H1 (cell line): Measurements from ENCODE around the gene TEX54. TPM values are rescaled to one million over a fixed set of nuclear protein-coding genes. Genes with fewer than 3 reads are reported as not detected.

ENCODE experiments used
- CTCF ChIA-PET: fragments of 300-600 bp; sonication (Branson Sonifier 250); formaldehyde crosslinking; loops from one replicate; lab custom pipeline; 2021; ENCODE audit not compliant: partially characterized antibody; lab: Charles Lee
- POLR2A ChIA-PET: fragments of 300-600 bp; sonication (Branson Sonifier 250); formaldehyde crosslinking; loops from one replicate; lab custom pipeline; 2021; ENCODE audit warnings: inconsistent platforms; ENCODE audit not compliant: partially characterized antibody; lab: Charles Lee
- DNase-seq, 2 experiments: peaks; one replicate each; pipeline versions ENCODE4 v3.0.0 to v3.0.0-alpha.2; 2010 to 2022; ENCODE audit warnings: low spot score in 2 of 2, low read depth in 1 of 2, mixed read lengths in 1 of 2
- FAIRE-seq: peaks from 2 replicates; lab custom pipeline; 2011; peaks lifted over from hg19 to GRCh38; lab: Jason Lieb, UNC
- H2AFZ ChIP-seq: 2 replicates; pipeline ENCODE4 v1.8.1; 2012; ENCODE audit warnings: low read length, inconsistent platforms
- H2AK5ac ChIP-seq: 2 replicates; pipeline ENCODE4 v1.6.1; 2013; ENCODE audit warnings: low read depth, low read length
- H2BK120ac ChIP-seq: replicated peaks from 2 replicates; pipeline ENCODE3; 2013; ENCODE audit warnings: low read depth, low read length, inconsistent platforms
- H2BK12ac ChIP-seq: 2 replicates; pipeline ENCODE4 v1.6.1; 2013; ENCODE audit warnings: low read depth, low read length
- H2BK15ac ChIP-seq: 2 replicates; pipeline ENCODE4 v1.6.1; 2013; ENCODE audit warnings: low read length
- H2BK20ac ChIP-seq: 2 replicates; pipeline ENCODE4 v1.6.1; 2013; ENCODE audit warnings: low read length
- H2BK5ac ChIP-seq: 2 replicates; pipeline ENCODE4 v1.6.1; 2013; ENCODE audit warnings: low read depth, low read length
- H3K14ac ChIP-seq: 2 replicates; pipeline ENCODE4 v1.6.1; 2013; ENCODE audit warnings: inconsistent platforms; ENCODE audit not compliant: insufficient read length
- H3K18ac ChIP-seq: 2 replicates; pipeline ENCODE4 v1.6.1; 2013; ENCODE audit warnings: low read length; ENCODE audit errors: extremely low read depth
- H3K23ac ChIP-seq: 2 replicates; pipeline ENCODE4 v1.6.1; 2013; ENCODE audit warnings: inconsistent platforms; ENCODE audit not compliant: insufficient read length
- H3K23me2 ChIP-seq: 2 replicates; pipeline ENCODE4 v1.6.1; 2013; ENCODE audit warnings: low read depth, low read length
- H3K27ac ChIP-seq: 2 replicates; pipeline ENCODE4 v1.6.1; 2011; ENCODE audit warnings: low read depth, low read length, inconsistent platforms
- H3K27me3 ChIP-seq, 4 experiments: replicated peaks in 1 of 4; 1 replicate in 1 of 4; 2 replicates in 3 of 4; pipeline versions ENCODE4 v1.6.1 to v1.8.1; 2011 to 2013; ENCODE audit warnings: low read length in 3 of 4, mild to moderate bottlenecking in 3 of 4, inconsistent platforms in 2 of 4, mixed read lengths in 2 of 4, moderate library complexity in 1 of 4; ENCODE audit not compliant: control insufficient read depth in 3 of 4, insufficient read depth in 3 of 4; ENCODE audit errors: extremely low read depth in 1 of 4
- H3K36me3 ChIP-seq, 4 experiments: 2 replicates each; pipeline versions ENCODE4 v1.6.1 to v1.8.1; 2011 to 2013; ENCODE audit warnings: mild to moderate bottlenecking in 4 of 4, low read length in 3 of 4, moderate library complexity in 2 of 4, control low read depth in 1 of 4, inconsistent platforms in 1 of 4; ENCODE audit not compliant: insufficient read depth in 4 of 4, control insufficient read depth in 2 of 4
- H3K4ac ChIP-seq: replicated peaks from 2 replicates; pipeline ENCODE3; 2013; ENCODE audit warnings: low read length, low read depth, mixed read lengths, inconsistent platforms; ENCODE audit not compliant: insufficient read length
- H3K4me1 ChIP-seq, 4 experiments: replicated peaks in 1 of 4; 1 replicate in 1 of 4; 2 replicates in 3 of 4; pipeline versions ENCODE4 v1.6.1 to v1.8.1; 2011 to 2013; ENCODE audit warnings: low read length in 3 of 4, inconsistent platforms in 2 of 4, mixed read lengths in 1 of 4; ENCODE audit not compliant: insufficient read depth in 4 of 4, control insufficient read depth in 3 of 4
- H3K4me2 ChIP-seq, 2 experiments: 2 replicates each; pipeline versions ENCODE4 v1.6.1 to v1.8.1; 2011 to 2013; ENCODE audit warnings: low read depth in 2 of 2, low read length in 2 of 2, control low read depth in 1 of 2, inconsistent platforms in 1 of 2, mild to moderate bottlenecking in 1 of 2; ENCODE audit not compliant: insufficient read depth in 1 of 2
- H3K4me3 ChIP-seq, 4 experiments: fragments of 200-600, 300-600 bp in 1 of 4; sonication (generic), shearing (Covaris generic), sonication (Bioruptor Twin) in 1 of 4; 2 replicates each; pipeline versions ENCODE4 v1.5.1 to v1.8.1; 2011 to 2016; ENCODE audit warnings: low read length in 4 of 4, low read depth in 3 of 4, control low read depth in 2 of 4, inconsistent platforms in 2 of 4, mild to moderate bottlenecking in 2 of 4, mixed read lengths in 1 of 4, moderate library complexity in 1 of 4; ENCODE audit not compliant: insufficient read depth in 2 of 4; ENCODE audit errors: extremely low read depth in 1 of 4
- H3K56ac ChIP-seq: replicated peaks from 2 replicates; pipeline ENCODE3; 2013; ENCODE audit warnings: low read depth, mild to moderate bottlenecking, mixed read lengths, low read length, inconsistent platforms; ENCODE audit not compliant: insufficient read length
- H3K79me1 ChIP-seq: 2 replicates; pipeline ENCODE4 v1.6.1; 2013; ENCODE audit warnings: low read depth, low read length, control low read depth
- H3K79me2 ChIP-seq, 2 experiments: 2 replicates each; pipeline versions ENCODE4 v1.6.1 to v1.8.1; 2012 to 2013; ENCODE audit warnings: low read length in 2 of 2, mild to moderate bottlenecking in 2 of 2, inconsistent platforms in 1 of 2; ENCODE audit not compliant: insufficient read depth in 2 of 2, control insufficient read depth in 1 of 2
- H3K9ac ChIP-seq, 4 experiments: replicated peaks in 1 of 4; 1 replicate in 1 of 4; 2 replicates in 3 of 4; pipeline versions ENCODE4 v1.6.1 to v1.8.1; 2011 to 2013; ENCODE audit warnings: low read depth in 3 of 4, low read length in 3 of 4, control low read depth in 2 of 4, mild to moderate bottlenecking in 2 of 4, moderate library complexity in 2 of 4, inconsistent platforms in 1 of 4; ENCODE audit errors: extremely low read depth in 1 of 4
- H3K9me3 ChIP-seq, 2 experiments: 2 replicates each; pipeline versions ENCODE4 v1.6.1 to v1.8.1; 2012 to 2013; ENCODE audit warnings: mild to moderate bottlenecking in 2 of 2, moderate library complexity in 2 of 2, control low read depth in 1 of 2, inconsistent platforms in 1 of 2, low read depth in 1 of 2, low read length in 1 of 2, mixed read lengths in 1 of 2; ENCODE audit not compliant: insufficient read depth in 2 of 2
- H4K20me1 ChIP-seq, 2 experiments: replicated peaks in 1 of 2; 2 replicates each; pipeline versions ENCODE3 to v1.8.1; 2011 to 2013; ENCODE audit warnings: inconsistent platforms in 2 of 2, low read length in 2 of 2, mild to moderate bottlenecking in 1 of 2; ENCODE audit not compliant: insufficient read depth in 2 of 2, control insufficient read depth in 1 of 2
- H4K5ac ChIP-seq: 2 replicates; pipeline ENCODE4 v1.6.1; 2013; ENCODE audit warnings: low read length, low read depth, mixed read lengths, inconsistent platforms; ENCODE audit not compliant: insufficient read length
- H4K8ac ChIP-seq: 2 replicates; pipeline ENCODE4 v1.8.0; 2013; ENCODE audit warnings: mild to moderate bottlenecking, moderate library complexity, low read length, inconsistent platforms; ENCODE audit not compliant: insufficient read depth; ENCODE audit errors: extremely low read depth
- H4K91ac ChIP-seq: replicated peaks from 2 replicates; pipeline ENCODE3; 2013; ENCODE audit warnings: low read length, mixed read lengths, inconsistent platforms; ENCODE audit not compliant: insufficient read length
- CTCF ChIP-seq, 3 experiments: IDR thresholded peaks; 1 replicate in 2 of 3; 2 replicates in 1 of 3; pipeline versions ENCODE4 v1.5.1 to v1.6.1; 2011; ENCODE audit warnings: low read length in 3 of 3, mild to moderate bottlenecking in 3 of 3, inconsistent platforms in 2 of 3, low read depth in 1 of 3, moderate library complexity in 1 of 3; ENCODE audit not compliant: insufficient read depth in 1 of 3; ENCODE audit errors: control extremely low read depth in 1 of 3
- JUN ChIP-seq: IDR thresholded peaks from 2 replicates; pipeline ENCODE4 v1.6.1; 2011; ENCODE audit warnings: low read depth, mild to moderate bottlenecking, improper control_type of control experiment, low read length
- KDM1A ChIP-seq: fragments of 200-600, 300-600 bp; sonication (generic); IDR thresholded peaks from 2 replicates; pipeline ENCODE4 v1.7.1; 2016; ENCODE audit warnings: mild to moderate bottlenecking, low read length, borderline replicate concordance
- POLR2A ChIP-seq, 2 experiments: IDR thresholded peaks; 1 replicate in 1 of 2; 2 replicates in 1 of 2; pipeline ENCODE4 v1.6.1; 2011; ENCODE audit warnings: low read depth in 2 of 2, low read length in 2 of 2, mild to moderate bottlenecking in 2 of 2; ENCODE audit errors: control extremely low read depth in 1 of 2
- POLR2AphosphoS5 ChIP-seq: IDR thresholded peaks from 2 replicates; pipeline ENCODE4 v1.6.1; 2011; ENCODE audit warnings: low read depth, low read length
- RXRA ChIP-seq: IDR thresholded peaks from 2 replicates; pipeline ENCODE4 v1.6.1; 2011; ENCODE audit warnings: low read depth, mild to moderate bottlenecking, low read length, moderate library complexity; ENCODE audit not compliant: insufficient read depth
- SIRT6 ChIP-seq: IDR thresholded peaks from one replicate; pipeline ENCODE4 v1.7.1; 2012; ENCODE audit warnings: low read length, inconsistent platforms
- SP2 ChIP-seq: IDR thresholded peaks from 2 replicates; pipeline ENCODE4 v1.6.1; 2012; ENCODE audit warnings: mild to moderate bottlenecking, low read length, inconsistent platforms
- TBP ChIP-seq: IDR thresholded peaks from 2 replicates; pipeline ENCODE4 v1.6.1; 2011; ENCODE audit warnings: low read depth, low read length, improper control_type of control experiment
- ZNF274 ChIP-seq: IDR thresholded peaks from 2 replicates; pipeline ENCODE4 v1.7.0; 2012; ENCODE audit warnings: low read length, borderline replicate concordance; ENCODE audit errors: extremely low read depth
- WGBS, 2 experiments: shearing (Covaris generic) in 1 of 2; methylation state at CpG; one replicate each; pipeline versions ENCODE4 v1.1.6 to v1.1.7; 2013 to 2015; ENCODE audit warnings: low lambda C conversion rate in 2 of 2, mixed read lengths in 2 of 2, inconsistent platforms in 1 of 2, low coverage in 1 of 2, missing lambda C conversion rate in 1 of 2; ENCODE audit not compliant: insufficient replicate concordance in 2 of 2, insufficient coverage in 1 of 2, insufficient read length in 1 of 2; ENCODE audit errors: extremely low coverage in 1 of 2, missing lambda C conversion rate in 1 of 2; 5-methylcytosine and 5-hydroxymethylcytosine counted together
- polyA plus RNA-seq, 7 experiments: library from polyadenylated mRNA; depleted of rRNA in 3 of 7; stranded (reverse) in 5 of 7; unstranded in 2 of 7; fragments of >200 nt in 5 of 7; fragments of 200-250 nt in 2 of 7; gene quantifications; 1 replicate in 5 of 7; 2 replicates in 1 of 7; 4 replicates in 1 of 7; pipeline versions ENCODE4 v1.2.1 to v1.2.3, GENCODE V29; 2011 to 2013; ENCODE audit warnings: missing spikeins in 2 of 7, mixed read lengths in 2 of 7
- total RNA-seq: library from RNA; stranded (reverse); fragmentation: NEBNext Ultra II Directional; extraction: Animal tissue kit (Norgen Biotek cat#: 25700); gene quantifications from 2 replicates; pipeline ENCODE4 v1.2.1, GENCODE V29; 2021

The TEX54 gene
- total and polyA plus RNA-seq, 2 of the 8 experiments (the other 6 are each of a cell fraction or from before 2014, with no cell fraction given) = 1.2 TPM; not detected in 1

- no peak overlapping the region for H2BK15ac ChIP-seq
- H3K14ac ChIP-seq = no peak overlapping the region
- DNase-seq (no peak), FAIRE-seq (no peak)
- no peak overlapping the region for H2AFZ ChIP-seq
- no peak overlapping the region for H2BK12ac ChIP-seq
- H4K8ac ChIP-seq = no peak overlapping the region
- H3K23ac ChIP-seq = no peak overlapping the region
- no peak overlapping the region for H3K18ac ChIP-seq
- H3K27ac ChIP-seq = peak overlapping the region; percentile 17; the same call in 1 of the 2 replicates
- H3K23me2 ChIP-seq = peaks cover 10% of the 10 kb centered on the region; the same call in 1 of the 2 replicates
- H3K4me1 ChIP-seq = peaks cover 2 to 6% (median 4%) of the 10 kb centered on the region in 4 experiments; a peak in 4 of 7 replicates
- H4K20me1 ChIP-seq = peaks cover 4 to 28% of the 10 kb centered on the region in 2 experiments
- H3K9ac ChIP-seq = peak overlapping the region in 2 of 4 experiments; percentile 5 to 43; a peak in 3 of 7 replicates
- no peak overlapping the region for H2AK5ac ChIP-seq
- no peaks in the 10 kb centered on the region for H3K27me3 ChIP-seq
- H3K4me3 ChIP-seq = peak overlapping the region in 2 of 4 experiments; percentile 9 to 94; a peak in 3 of 8 replicates
- H4K5ac ChIP-seq = no peak overlapping the region
- peak overlapping the region in 1 of 2 experiments; percentile 84; a peak in 2 of 4 replicates for H3K4me2 ChIP-seq
- no peaks in the 10 kb centered on the region for H3K9me3 ChIP-seq
- ChIA-PET CTCF (interaction anchor here (0.6 to 3.6 kb wide), 4 partner anchors 10 to 65 kb away, joined by 3 to 9 read pairs (median 3); partner anchors contain the start of gene TMEM179B), POLR2A (interaction anchor here (0.6 to 20.0 kb wide), 32 partner anchors 9 to 1941 kb away, joined by 3 to 2104 read pairs (median 5); partner anchors contain the start of genes BSCL2, C11orf98, CSKMT and GNG3)
- no peak overlapping the region for H3K4ac ChIP-seq
- H3K79me2 ChIP-seq = peaks cover 34 to 45% of the 10 kb centered on the region in 2 experiments
- no peak overlapping the region for H2BK120ac ChIP-seq
- no peak overlapping the region for H2BK20ac ChIP-seq
- peaks cover 5% of the 10 kb centered on the region; the same call in 1 of the 2 replicates for H3K79me1 ChIP-seq
- H3K56ac ChIP-seq = no peak overlapping the region
- H4K91ac ChIP-seq = no peak overlapping the region
- H2BK5ac ChIP-seq = no peak overlapping the region
- peaks cover 32 to 40% (median 37%) of the 10 kb centered on the region in 4 experiments for H3K36me3 ChIP-seq
- WGBS, 2 experiments = 77% methylated on average over 3 of the region's 3 CpGs; no CpG with 5 or more reads in 1 of the 2 experiments
- TF ChIP-seq TBP (no peak), SP2 (no peak), JUN (no peak), SIRT6 (no peak), CTCF (IDR thresholded peaks at IDR 0.05; ENCODE audit: control extremely low read depth in 1 of 3, insufficient read depth in 1 of 3, low read depth in 1 of 3, low read length in 3 of 3) (no peak), POLR2AphosphoS5 (peak; percentile 94), ZNF274 (no peak), POLR2A (IDR thresholded peaks at IDR 0.05; ENCODE audit: control extremely low read depth in 1 of 2, low read depth in 2 of 2, low read length in 2 of 2) (peak; percentile 60 to 81), RXRA (no peak), KDM1A (no peak)
Observed at GRCh38 chr11:62851807-62852522, 19.3 kb upstream of the TEX54 start.
